Measurements from ENCODE around the gene NNT. TPM values are rescaled to one million over a fixed set of nuclear protein-coding genes. Genes with fewer than 3 reads are reported as not detected.
"Not testable (repeated sequence)": the region's sequence is repeated elsewhere in the genome, so short reads cannot be mapped to it uniquely, and the experiment has no call there.

The NNT gene
- total RNA-seq, 3 donors from 2014 or later: 25.3 to 40.4 (median 26.0) TPM

DNA sequence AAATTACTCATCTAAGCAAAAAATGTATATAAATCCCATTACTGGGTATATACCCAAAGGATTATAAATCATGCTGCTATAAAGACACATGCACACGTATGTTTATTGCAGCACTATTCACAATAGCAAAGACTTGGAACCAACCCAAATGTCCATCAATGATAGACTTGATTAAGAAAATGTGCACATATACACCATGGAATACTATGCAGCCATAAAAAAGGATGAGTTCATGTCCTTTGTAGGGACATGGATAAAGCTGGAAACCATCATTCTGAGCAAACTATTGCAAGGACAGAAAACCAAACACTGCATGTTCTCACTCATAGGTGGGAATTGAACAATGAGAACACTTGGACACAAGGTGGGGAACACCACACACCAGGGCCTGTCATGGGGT is 103.6 kb downstream of the NNT start:
- not testable (repeated sequence) for DNase-seq; H3K27me3 Mint-ChIP-seq (ENCODE audit: low read depth); H3K4me3 Mint-ChIP-seq; H3K9me3 Mint-ChIP-seq; ATAC-seq; H3K4me1 Mint-ChIP-seq (ENCODE audit: low read depth)
- peaks cover 30% of the 10 kb centered on the region for H3K36me3 Mint-ChIP-seq (ENCODE audit: insufficient read depth)

DNA sequence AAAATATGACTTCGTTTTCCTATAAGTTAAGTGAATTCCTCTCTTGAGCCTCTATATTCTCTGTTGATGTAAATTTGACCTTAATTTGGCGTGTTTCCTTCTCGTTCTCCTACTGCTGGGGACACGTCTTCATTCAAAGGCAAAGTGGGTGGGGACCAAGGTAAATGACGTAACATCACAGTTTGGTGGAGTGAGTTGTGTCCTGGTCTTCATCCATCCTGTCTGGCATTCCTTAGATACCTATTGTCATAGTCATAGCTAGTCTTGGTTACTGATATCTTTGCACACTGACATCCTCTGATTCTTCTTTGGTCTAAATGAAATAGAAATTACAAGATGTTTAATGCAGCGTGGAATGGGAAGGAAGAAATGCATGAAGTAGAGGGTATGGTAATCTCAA is 108.5 kb downstream of the NNT start:
- Mint-ChIP-seq H3K36me3 (ENCODE audit: insufficient read depth) (peaks cover 5% of the 10 kb centered on the region), H3K27me3 (ENCODE audit: low read depth) (no peaks in the 10 kb centered on the region), H3K4me1 (ENCODE audit: low read depth) (no peaks in the 10 kb centered on the region), H3K4me3 (no peak overlapping the region), H3K9me3 (no peaks in the 10 kb centered on the region)
- DNase-seq (no peak), ATAC-seq (no peak)

DNA sequence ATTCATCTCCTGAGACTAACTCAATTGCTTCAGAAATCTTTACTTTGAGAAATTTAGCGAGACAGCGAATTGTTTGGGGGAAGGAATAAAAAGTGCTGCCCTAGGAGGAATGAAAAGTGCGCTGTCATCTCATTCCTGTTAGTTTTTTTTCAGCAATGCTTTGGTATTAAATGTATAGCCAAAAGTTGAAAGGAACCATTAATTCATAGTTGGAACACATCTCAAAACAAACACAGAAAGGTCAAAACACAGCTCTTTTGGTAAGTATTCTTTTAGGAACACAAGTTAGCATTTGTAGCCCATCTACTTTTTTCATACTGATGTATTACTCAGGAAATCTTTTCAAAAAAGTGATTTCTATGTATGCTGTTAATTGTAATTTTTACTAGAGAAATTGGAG is 109.1 kb downstream of the NNT start:
- Mint-ChIP-seq H3K9me3 (no peaks in the 10 kb centered on the region), H3K36me3 (ENCODE audit: insufficient read depth) (peaks cover 2% of the 10 kb centered on the region), H3K4me1 (ENCODE audit: low read depth) (no peaks in the 10 kb centered on the region), H3K4me3 (no peak overlapping the region), H3K27me3 (ENCODE audit: low read depth) (no peaks in the 10 kb centered on the region)
- DNase-seq (no peak), ATAC-seq (no peak)

DNA sequence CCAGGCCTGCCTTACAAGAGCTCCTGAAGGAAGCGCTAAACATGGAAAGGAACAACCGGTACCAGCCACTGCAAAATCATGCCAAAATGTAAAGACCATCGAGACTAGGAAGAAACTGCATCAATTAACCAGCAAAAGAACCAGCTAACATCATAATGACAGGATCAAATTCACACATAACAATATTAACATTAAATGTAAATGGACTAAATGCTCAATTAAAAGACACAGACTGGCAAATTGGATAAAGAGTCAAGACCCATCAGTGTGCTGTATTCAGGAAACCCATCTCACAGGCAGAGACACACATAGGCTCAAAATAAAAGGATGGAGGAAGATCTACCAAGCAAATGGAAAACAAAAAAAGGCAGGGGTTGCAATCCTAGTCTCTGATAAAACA is 116.8 kb downstream of the NNT start:
- not testable (repeated sequence) for H3K4me3 Mint-ChIP-seq; H3K27me3 Mint-ChIP-seq (ENCODE audit: low read depth); H3K4me1 Mint-ChIP-seq (ENCODE audit: low read depth); H3K9me3 Mint-ChIP-seq; DNase-seq; ATAC-seq; H3K36me3 Mint-ChIP-seq (ENCODE audit: insufficient read depth)

DNA sequence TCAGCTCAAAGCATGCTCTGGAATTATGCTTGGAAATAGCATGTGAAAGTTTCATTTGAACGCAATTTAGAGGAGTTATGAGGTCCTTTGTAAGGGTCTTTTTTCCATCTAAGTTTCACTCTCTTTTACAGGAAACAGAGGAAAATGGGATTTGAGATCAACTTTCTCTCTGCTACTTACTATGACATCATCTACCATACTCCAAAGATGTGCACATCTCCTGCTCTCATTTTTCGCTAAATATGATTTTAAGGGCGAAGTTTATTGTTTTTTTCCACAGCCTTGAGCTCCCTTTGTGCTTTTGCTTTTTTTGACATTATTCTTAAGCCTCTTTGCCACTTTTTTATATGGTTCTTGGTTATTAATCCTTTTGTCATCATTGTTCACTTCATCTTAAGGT is 125.6 kb downstream of the NNT start:
- H3K4me1 Mint-ChIP-seq (ENCODE audit: low read depth): no peaks in the 10 kb centered on the region
- peaks cover 5% of the 10 kb centered on the region for H3K27me3 Mint-ChIP-seq (ENCODE audit: low read depth)
- no peak overlapping the region for H3K4me3 Mint-ChIP-seq
- no peaks in the 10 kb centered on the region for H3K9me3 Mint-ChIP-seq
- ATAC-seq: no peak
- no peak for DNase-seq
- H3K36me3 Mint-ChIP-seq (ENCODE audit: insufficient read depth): no peaks in the 10 kb centered on the region

DNA sequence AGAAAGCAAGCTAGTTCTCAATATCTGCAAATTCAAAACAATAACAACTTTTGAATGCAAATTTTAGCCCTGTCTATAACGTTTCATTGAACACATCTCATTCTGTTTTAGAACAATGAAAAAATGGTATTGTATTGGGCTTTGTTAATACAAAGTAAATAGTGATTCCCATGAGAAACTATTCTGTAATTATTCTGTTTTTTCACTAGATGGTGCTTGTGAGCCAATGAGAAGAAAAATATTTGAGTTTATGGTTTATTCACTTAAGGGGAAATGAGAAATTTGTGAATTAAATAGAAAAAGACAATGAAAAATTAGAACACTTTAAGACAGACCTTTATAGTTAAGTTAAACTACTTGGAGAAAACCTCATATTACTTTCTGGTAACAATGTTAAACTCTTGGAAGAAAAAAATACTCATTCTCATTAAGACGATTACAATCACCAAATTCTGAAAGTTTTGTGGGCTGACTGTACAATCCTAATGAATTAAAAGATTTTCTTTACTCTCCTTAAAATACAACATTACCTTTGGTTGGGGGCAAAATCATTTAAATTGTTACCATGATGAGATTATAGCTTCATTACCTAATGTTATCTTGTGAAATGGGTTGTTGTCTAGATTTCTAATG is 127.0 kb downstream of the NNT start:
- no peaks in the 10 kb centered on the region for H3K36me3 Mint-ChIP-seq (ENCODE audit: insufficient read depth)
- H3K9me3 Mint-ChIP-seq: no peaks in the 10 kb centered on the region
- H3K27me3 Mint-ChIP-seq (ENCODE audit: low read depth): peaks cover 5% of the 10 kb centered on the region
- no peak for ATAC-seq
- no peaks in the 10 kb centered on the region for H3K4me1 Mint-ChIP-seq (ENCODE audit: low read depth)
- DNase-seq: no peak
- H3K4me3 Mint-ChIP-seq: no peak overlapping the region

DNA sequence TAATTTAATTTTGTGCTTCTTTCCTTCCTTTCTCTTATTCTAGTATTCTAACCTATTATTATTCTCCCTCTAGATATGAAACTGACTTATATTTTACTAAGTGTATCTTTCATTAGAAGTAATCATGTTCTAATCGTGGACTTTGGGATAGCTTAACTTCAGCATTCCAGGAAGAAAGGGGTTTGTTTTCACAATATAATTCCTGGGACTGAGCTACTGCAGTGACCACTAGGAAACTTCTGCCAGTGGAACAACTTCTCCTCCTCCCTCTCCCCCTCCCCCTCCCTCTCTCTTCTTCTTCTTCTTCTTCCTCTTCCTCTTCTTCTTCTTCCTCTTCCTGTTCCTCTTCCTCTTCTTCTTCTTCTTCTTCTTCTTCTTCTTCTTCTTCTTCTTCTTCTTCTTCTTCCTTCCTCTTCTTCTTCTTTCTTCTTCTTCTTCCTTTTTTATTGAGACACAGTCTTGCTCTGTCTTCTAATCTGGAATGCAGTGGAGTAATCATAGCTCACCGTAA is 127.9 kb downstream of the NNT start:
- ATAC-seq (no peak), DNase-seq (no peak)
- H3K4me1 Mint-ChIP-seq (ENCODE audit: low read depth): no peaks in the 10 kb centered on the region
- no peaks in the 10 kb centered on the region for H3K9me3 Mint-ChIP-seq
- no peak overlapping the region for H3K4me3 Mint-ChIP-seq
- H3K36me3 Mint-ChIP-seq (ENCODE audit: insufficient read depth): no peaks in the 10 kb centered on the region
- peaks cover 5% of the 10 kb centered on the region for H3K27me3 Mint-ChIP-seq (ENCODE audit: low read depth)

DNA sequence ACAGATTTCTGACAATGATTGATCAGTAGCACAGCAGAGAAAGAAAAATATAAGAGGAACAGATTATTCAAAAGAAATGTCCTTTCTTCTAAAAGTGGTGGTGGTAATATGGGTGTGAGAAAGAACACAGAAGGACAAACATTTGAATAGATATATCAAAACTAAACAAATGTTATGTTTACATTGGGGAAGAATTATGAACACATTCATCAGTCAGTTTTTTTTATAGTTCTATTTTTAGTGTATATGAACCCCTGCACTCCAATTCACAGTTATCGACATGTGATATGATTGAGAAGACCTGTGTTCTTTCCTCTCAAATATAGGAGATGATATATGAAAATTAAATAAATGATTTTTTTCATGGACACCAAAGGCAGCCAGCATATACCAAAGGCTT is 128.6 kb downstream of the NNT start:
- no peaks in the 10 kb centered on the region for H3K9me3 Mint-ChIP-seq
- H3K27me3 Mint-ChIP-seq (ENCODE audit: low read depth): peaks cover 5% of the 10 kb centered on the region
- H3K4me3 Mint-ChIP-seq: no peak overlapping the region
- ATAC-seq: no peak
- no peak for DNase-seq
- H3K4me1 Mint-ChIP-seq (ENCODE audit: low read depth): no peaks in the 10 kb centered on the region
- no peaks in the 10 kb centered on the region for H3K36me3 Mint-ChIP-seq (ENCODE audit: insufficient read depth)

DNA sequence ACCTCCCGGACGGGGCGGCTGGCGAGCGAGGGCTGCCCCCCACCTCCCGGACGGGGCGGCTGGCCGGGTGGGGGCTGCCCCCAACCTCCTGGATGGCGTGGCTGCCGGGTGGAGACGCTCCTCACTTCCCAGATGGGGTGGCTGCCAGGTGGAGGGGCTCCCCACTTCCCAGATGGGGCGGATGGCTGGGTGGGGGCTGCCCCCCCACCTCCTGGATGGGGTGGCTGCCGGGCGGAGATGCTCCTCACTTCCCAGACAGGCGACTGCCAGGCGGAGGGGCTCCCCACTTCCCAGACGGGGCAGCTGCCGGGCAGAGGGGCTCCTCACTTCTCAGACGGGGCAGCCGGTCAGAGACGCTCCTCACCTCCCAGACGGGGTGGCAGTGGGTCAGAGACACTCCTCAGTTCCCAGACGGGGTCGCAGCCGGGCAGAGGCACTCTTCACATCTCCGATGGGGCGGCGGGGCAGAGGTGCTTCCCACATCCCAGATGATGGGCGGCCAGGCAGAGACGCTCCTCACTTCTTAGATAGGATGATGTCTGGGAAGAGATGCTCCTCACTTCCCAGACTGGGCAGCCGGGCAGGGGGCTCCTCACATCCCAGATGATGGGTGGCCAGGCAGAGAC is 143.1 kb downstream of the NNT start:
- not testable (repeated sequence) for H3K9me3 Mint-ChIP-seq; H3K4me3 Mint-ChIP-seq; H3K27me3 Mint-ChIP-seq (ENCODE audit: low read depth); H3K4me1 Mint-ChIP-seq (ENCODE audit: low read depth); ATAC-seq; DNase-seq; H3K36me3 Mint-ChIP-seq (ENCODE audit: insufficient read depth)

DNA sequence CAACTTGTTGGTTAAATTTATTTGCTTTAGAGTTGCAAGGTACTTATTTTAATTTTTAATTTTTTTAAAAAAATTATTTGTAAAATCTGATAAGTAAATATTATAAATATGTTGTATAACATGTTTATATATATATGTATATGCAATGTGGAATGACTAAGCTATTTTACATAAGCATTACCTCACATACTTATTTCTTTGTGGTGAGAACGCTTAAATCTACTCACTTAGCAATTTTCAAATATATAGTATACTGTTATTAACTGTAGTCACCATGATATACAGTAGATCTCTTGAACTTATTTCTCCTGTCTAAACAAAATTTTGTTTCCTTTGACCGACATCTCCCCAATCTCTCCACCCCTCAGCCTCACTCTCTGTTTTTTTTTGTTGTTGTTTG is 147.8 kb downstream of the NNT start:
- ATAC-seq: no peak
- no peaks in the 10 kb centered on the region for H3K4me1 Mint-ChIP-seq (ENCODE audit: low read depth)
- peaks cover 17% of the 10 kb centered on the region for H3K9me3 Mint-ChIP-seq
- peaks cover 3% of the 10 kb centered on the region for H3K27me3 Mint-ChIP-seq (ENCODE audit: low read depth)
- H3K4me3 Mint-ChIP-seq: no peak overlapping the region
- no peaks in the 10 kb centered on the region for H3K36me3 Mint-ChIP-seq (ENCODE audit: insufficient read depth)
- DNase-seq: no peak

DNA sequence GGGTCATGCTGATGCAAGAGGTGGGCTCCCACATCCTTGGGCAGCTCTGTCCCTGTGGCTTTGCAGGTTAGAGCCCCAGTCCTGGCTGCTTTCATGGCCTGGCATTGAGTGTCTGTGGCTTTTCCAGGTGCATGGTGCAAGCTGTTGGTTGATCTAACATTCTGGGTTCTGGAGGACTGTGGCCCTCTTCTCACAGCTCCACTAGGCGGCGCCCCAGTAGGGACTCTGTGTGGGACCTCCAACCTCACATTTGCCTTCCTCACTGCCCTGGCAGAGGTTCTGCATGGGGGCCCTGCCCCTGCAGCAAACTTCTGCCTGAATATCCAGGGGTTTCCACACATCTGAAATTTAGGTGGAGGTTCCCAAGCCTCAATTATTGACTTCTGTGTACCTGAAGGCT is 150.1 kb downstream of the NNT start:
- H3K4me3 Mint-ChIP-seq: no peak overlapping the region
- H3K9me3 Mint-ChIP-seq: peaks cover 16% of the 10 kb centered on the region
- ATAC-seq: no peak
- no peaks in the 10 kb centered on the region for H3K4me1 Mint-ChIP-seq (ENCODE audit: low read depth)
- peaks cover 3% of the 10 kb centered on the region for H3K27me3 Mint-ChIP-seq (ENCODE audit: low read depth)
- no peaks in the 10 kb centered on the region for H3K36me3 Mint-ChIP-seq (ENCODE audit: insufficient read depth)
- no peak for DNase-seq

Other genes with a start within 250 kb of the NNT start
- 1 to 10 TPM; 5.5 to 6.3 (median 5.9) TPM for gene CCL28, start 190.8 kb upstream of the NNT start, total RNA-seq
- 10 to 100 TPM; 18.6 to 23.4 (median 21.2) TPM for gene TMEM267, start 119.3 kb upstream of the NNT start, total RNA-seq
- gene C5orf34, start 88.0 kb upstream of the NNT start, total RNA-seq: 1 to 10 TPM; 3.1 to 3.8 (median 3.6) TPM
- 10 to 100 TPM; 64.8 to 69.5 (median 66.7) TPM for gene PAIP1, start 46.1 kb upstream of the NNT start, total RNA-seq